ENCODE measurements around the gene CDK15.
"Not testable (repeated sequence)": the region's sequence is repeated elsewhere in the genome, so short reads cannot be mapped to it uniquely, and the experiment has no call there.

Gene CDK15

GRCh38 chr2:201798914-201799285 lies 7.4 kb upstream of the CDK15 start:
- H3K4me3 Mint-ChIP-seq; H3K27ac Mint-ChIP-seq; ATAC-seq; H3K36me3 Mint-ChIP-seq; DNase-seq (ENCODE audit: low spot score in 2 of 2); H3K4me1 Mint-ChIP-seq; H3K9me3 Mint-ChIP-seq: not testable (repeated sequence)

GRCh38 chr2:201807452-201807999 lies 1.2 kb downstream of the CDK15 start:
- ATAC-seq, result no peak
- H3K36me3 Mint-ChIP-seq, result no peaks in the 10 kb centered on the region
- no peak overlapping the region for H3K4me3 Mint-ChIP-seq
- no peak overlapping the region for H3K27ac Mint-ChIP-seq
- no peaks in the 10 kb centered on the region for H3K4me1 Mint-ChIP-seq
- DNase-seq (ENCODE audit: low spot score in 2 of 2), result no peak
- no peaks in the 10 kb centered on the region for H3K9me3 Mint-ChIP-seq

- no peak for ATAC-seq
- no peak for DNase-seq (ENCODE audit: low spot score in 2 of 2)
- Mint-ChIP-seq H3K9me3 (no peaks in the 10 kb centered on the region), H3K36me3 (no peaks in the 10 kb centered on the region), H3K4me1 (no peaks in the 10 kb centered on the region), H3K27ac (no peak overlapping the region), H3K4me3 (no peak overlapping the region)
Observed at GRCh38 chr2:201808027-201808426, 1.7 kb downstream of the CDK15 start.

- ATAC-seq (no peak), DNase-seq (ENCODE audit: low spot score in 2 of 2) (no peak)
- H3K36me3 Mint-ChIP-seq, result no peaks in the 10 kb centered on the region
- no peaks in the 10 kb centered on the region for H3K4me1 Mint-ChIP-seq
- no peak overlapping the region for H3K4me3 Mint-ChIP-seq
- no peaks in the 10 kb centered on the region for H3K9me3 Mint-ChIP-seq
- no peak overlapping the region for H3K27ac Mint-ChIP-seq
Observed at GRCh38 chr2:201809633-201810032, 3.3 kb downstream of the CDK15 start.

- H3K4me3 Mint-ChIP-seq, result not testable (repeated sequence)
Observed at GRCh38 chr2:201810604-201811003, 4.3 kb downstream of the CDK15 start.

GRCh38 chr2:201813996-201814760 lies 7.8 kb downstream of the CDK15 start:
- DNase-seq (ENCODE audit: low spot score in 2 of 2) (no peak), ATAC-seq (no peak)
- Mint-ChIP-seq H3K4me3 (no peak overlapping the region), H3K4me1 (no peaks in the 10 kb centered on the region), H3K27ac (no peak overlapping the region), H3K9me3 (no peaks in the 10 kb centered on the region), H3K36me3 (no peaks in the 10 kb centered on the region)

More at GRCh38 chr2:201810604-201811003, 4.3 kb downstream of the CDK15 start:
- H3K36me3 Mint-ChIP-seq; ATAC-seq; H3K9me3 Mint-ChIP-seq; DNase-seq (ENCODE audit: low spot score in 2 of 2); H3K4me1 Mint-ChIP-seq; H3K27ac Mint-ChIP-seq: not testable (repeated sequence)

- Mint-ChIP-seq H3K36me3 (no peaks in the 10 kb centered on the region), H3K4me1 (no peaks in the 10 kb centered on the region), H3K27ac (no peak overlapping the region), H3K4me3 (no peak overlapping the region), H3K9me3 (no peaks in the 10 kb centered on the region)
- no peak for DNase-seq (ENCODE audit: low spot score in 2 of 2)
- ATAC-seq, result no peak
Observed at GRCh38 chr2:201816657-201817575, 10.6 kb downstream of the CDK15 start.

GRCh38 chr2:201820383-201821007 lies 14.2 kb downstream of the CDK15 start:
- ATAC-seq, result no peak
- no peak for DNase-seq (ENCODE audit: low spot score in 2 of 2)
- Mint-ChIP-seq H3K36me3 (no peaks in the 10 kb centered on the region), H3K4me1 (no peaks in the 10 kb centered on the region), H3K27ac (no peak overlapping the region), H3K4me3 (no peak overlapping the region), H3K9me3 (no peaks in the 10 kb centered on the region)

GRCh38 chr2:201821080-201821479 lies 14.7 kb downstream of the CDK15 start:
- no peak for DNase-seq (ENCODE audit: low spot score in 2 of 2)
- Mint-ChIP-seq H3K27ac (no peak overlapping the region), H3K9me3 (no peaks in the 10 kb centered on the region), H3K36me3 (no peaks in the 10 kb centered on the region), H3K4me1 (no peaks in the 10 kb centered on the region), H3K4me3 (no peak overlapping the region)
- no peak for ATAC-seq

GRCh38 chr2:201824212-201824611 lies 17.9 kb downstream of the CDK15 start:
- H3K36me3 Mint-ChIP-seq, result no peaks in the 10 kb centered on the region
- no peak for ATAC-seq
- DNase-seq (ENCODE audit: low spot score in 2 of 2), result no peak
- H3K9me3 Mint-ChIP-seq, result no peaks in the 10 kb centered on the region
- no peaks in the 10 kb centered on the region for H3K4me1 Mint-ChIP-seq
- no peak overlapping the region for H3K27ac Mint-ChIP-seq
- H3K4me3 Mint-ChIP-seq, result no peak overlapping the region

- ATAC-seq, result no peak
- no peak for DNase-seq (ENCODE audit: low spot score in 2 of 2)
- Mint-ChIP-seq H3K27ac (no peak overlapping the region), H3K4me3 (no peak overlapping the region), H3K9me3 (no peaks in the 10 kb centered on the region), H3K36me3 (no peaks in the 10 kb centered on the region), H3K4me1 (no peaks in the 10 kb centered on the region)
Observed at GRCh38 chr2:201827621-201828020, 21.3 kb downstream of the CDK15 start.

- ATAC-seq (no peak), DNase-seq (ENCODE audit: low spot score in 2 of 2) (no peak)
- H3K36me3 Mint-ChIP-seq, result no peaks in the 10 kb centered on the region
- no peak overlapping the region for H3K4me3 Mint-ChIP-seq
- H3K27ac Mint-ChIP-seq, result no peak overlapping the region
- H3K9me3 Mint-ChIP-seq, result no peaks in the 10 kb centered on the region
- H3K4me1 Mint-ChIP-seq, result no peaks in the 10 kb centered on the region
Observed at GRCh38 chr2:201828220-201828619, 21.9 kb downstream of the CDK15 start.

- no peak overlapping the region for H3K27ac Mint-ChIP-seq
- no peaks in the 10 kb centered on the region for H3K36me3 Mint-ChIP-seq
- no peaks in the 10 kb centered on the region for H3K4me1 Mint-ChIP-seq
- no peak overlapping the region for H3K4me3 Mint-ChIP-seq
- no peak for DNase-seq (ENCODE audit: low spot score in 2 of 2)
- no peaks in the 10 kb centered on the region for H3K9me3 Mint-ChIP-seq
- no peak for ATAC-seq
Observed at GRCh38 chr2:201830666-201831065, 24.3 kb downstream of the CDK15 start.

- no peak overlapping the region for H3K27ac Mint-ChIP-seq
- DNase-seq (ENCODE audit: low spot score in 2 of 2) (no peak), ATAC-seq (peak; percentile 58)
- H3K36me3 Mint-ChIP-seq, result no peaks in the 10 kb centered on the region
- no peaks in the 10 kb centered on the region for H3K4me1 Mint-ChIP-seq
- H3K4me3 Mint-ChIP-seq, result no peak overlapping the region
- H3K9me3 Mint-ChIP-seq, result no peaks in the 10 kb centered on the region
Observed at GRCh38 chr2:201831469-201831868, 25.1 kb downstream of the CDK15 start.

- no peak for ATAC-seq
- Mint-ChIP-seq H3K9me3 (no peaks in the 10 kb centered on the region), H3K36me3 (no peaks in the 10 kb centered on the region), H3K4me1 (no peaks in the 10 kb centered on the region), H3K4me3 (no peak overlapping the region), H3K27ac (no peak overlapping the region)
- DNase-seq (ENCODE audit: low spot score in 2 of 2), result no peak
Observed at GRCh38 chr2:201833781-201834180, 27.4 kb downstream of the CDK15 start.
